ENCODE measurements around the gene PACS2.

DNA sequence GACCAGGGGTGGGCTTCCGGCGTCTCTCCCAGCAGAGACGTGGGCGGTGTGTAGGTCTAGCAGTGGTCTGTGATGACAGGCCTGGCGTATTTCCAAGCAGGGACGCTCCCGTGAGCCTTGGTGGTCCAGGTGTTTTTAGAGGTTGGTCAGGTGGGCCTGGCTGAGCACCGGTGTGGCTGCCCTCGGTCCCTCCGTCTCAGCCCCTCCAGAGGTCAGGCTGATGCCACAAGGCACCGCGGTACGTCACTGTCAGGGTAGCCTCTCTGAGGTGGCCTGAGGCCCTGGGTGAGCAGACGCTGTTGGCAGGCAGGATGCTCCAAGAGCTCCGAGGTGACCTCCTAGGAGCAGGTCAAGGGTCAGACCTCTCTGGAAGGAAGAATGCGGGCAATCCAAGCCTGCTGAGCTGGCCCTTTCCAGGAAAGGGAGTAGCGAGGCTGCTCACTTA is 118.6 kb downstream of the PACS2 start:
- TF ChIP-seq, protein P1, sequence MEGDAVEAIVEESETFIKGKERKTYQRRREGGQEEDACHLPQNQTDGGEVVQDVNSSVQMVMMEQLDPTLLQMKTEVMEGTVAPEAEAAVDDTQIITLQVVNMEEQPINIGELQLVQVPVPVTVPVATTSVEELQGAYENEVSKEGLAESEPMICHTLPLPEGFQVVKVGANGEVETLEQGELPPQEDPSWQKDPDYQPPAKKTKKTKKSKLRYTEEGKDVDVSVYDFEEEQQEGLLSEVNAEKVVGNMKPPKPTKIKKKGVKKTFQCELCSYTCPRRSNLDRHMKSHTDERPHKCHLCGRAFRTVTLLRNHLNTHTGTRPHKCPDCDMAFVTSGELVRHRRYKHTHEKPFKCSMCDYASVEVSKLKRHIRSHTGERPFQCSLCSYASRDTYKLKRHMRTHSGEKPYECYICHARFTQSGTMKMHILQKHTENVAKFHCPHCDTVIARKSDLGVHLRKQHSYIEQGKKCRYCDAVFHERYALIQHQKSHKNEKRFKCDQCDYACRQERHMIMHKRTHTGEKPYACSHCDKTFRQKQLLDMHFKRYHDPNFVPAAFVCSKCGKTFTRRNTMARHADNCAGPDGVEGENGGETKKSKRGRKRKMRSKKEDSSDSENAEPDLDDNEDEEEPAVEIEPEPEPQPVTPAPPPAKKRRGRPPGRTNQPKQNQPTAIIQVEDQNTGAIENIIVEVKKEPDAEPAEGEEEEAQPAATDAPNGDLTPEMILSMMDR (IDR thresholded peaks at IDR 0.05; ENCODE audit: insufficient read depth, low read length), result no peak
- no peak for TF ChIP-seq GABPA (IDR thresholded peaks at IDR 0.05; ENCODE audit: low read depth)

Measured in HL-60 (cell line).